ENCODE measurements around the gene MAGI2.
A peak's percentile ranks its signal among the peaks of the same experiment; 100 is the strongest.

The MAGI2 gene

GRCh38 chr7:78441737-78442136, 1011.7 kb downstream of the MAGI2 start:
- TF ChIP-seq, protein P1, sequence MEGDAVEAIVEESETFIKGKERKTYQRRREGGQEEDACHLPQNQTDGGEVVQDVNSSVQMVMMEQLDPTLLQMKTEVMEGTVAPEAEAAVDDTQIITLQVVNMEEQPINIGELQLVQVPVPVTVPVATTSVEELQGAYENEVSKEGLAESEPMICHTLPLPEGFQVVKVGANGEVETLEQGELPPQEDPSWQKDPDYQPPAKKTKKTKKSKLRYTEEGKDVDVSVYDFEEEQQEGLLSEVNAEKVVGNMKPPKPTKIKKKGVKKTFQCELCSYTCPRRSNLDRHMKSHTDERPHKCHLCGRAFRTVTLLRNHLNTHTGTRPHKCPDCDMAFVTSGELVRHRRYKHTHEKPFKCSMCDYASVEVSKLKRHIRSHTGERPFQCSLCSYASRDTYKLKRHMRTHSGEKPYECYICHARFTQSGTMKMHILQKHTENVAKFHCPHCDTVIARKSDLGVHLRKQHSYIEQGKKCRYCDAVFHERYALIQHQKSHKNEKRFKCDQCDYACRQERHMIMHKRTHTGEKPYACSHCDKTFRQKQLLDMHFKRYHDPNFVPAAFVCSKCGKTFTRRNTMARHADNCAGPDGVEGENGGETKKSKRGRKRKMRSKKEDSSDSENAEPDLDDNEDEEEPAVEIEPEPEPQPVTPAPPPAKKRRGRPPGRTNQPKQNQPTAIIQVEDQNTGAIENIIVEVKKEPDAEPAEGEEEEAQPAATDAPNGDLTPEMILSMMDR (IDR thresholded peaks at IDR 0.05; ENCODE audit: low read depth, low read length, missing control alignments): no peak
- DNase-seq (ENCODE audit: extremely low read depth, low read depth): no peak
- H3K4me3 ChIP-seq (replicated peaks; ENCODE audit: low read depth, low read length): no peak overlapping the region

DNA sequence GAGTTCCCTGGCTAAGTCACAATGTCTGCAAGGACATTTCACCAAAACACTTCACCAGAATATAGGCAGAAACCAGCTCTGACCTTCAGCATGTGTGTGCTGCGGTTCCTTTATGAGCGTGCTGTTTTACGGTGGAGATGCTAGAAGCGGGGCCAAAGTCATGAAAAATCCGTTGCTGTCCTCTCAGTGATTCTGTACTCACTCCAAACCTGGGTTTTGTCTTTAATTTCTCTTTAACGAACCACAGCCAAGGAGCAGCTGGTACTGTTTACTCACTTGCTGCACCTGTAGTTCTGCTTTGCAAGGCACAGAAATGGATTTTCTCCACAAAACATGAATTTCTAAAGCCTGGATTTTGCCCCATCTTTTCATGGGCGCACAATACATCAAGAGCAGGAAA, 1015.0 kb downstream of the MAGI2 start:
- TF ChIP-seq, protein P1 (IDR thresholded peaks at IDR 0.05; ENCODE audit: low read depth, low read length, missing control alignments): no peak
- no peak for DNase-seq (ENCODE audit: extremely low read depth, low read depth)
- H3K4me3 ChIP-seq (replicated peaks; ENCODE audit: low read depth, low read length): no peak overlapping the region

GRCh38 chr7:78437118-78437517, 1016.3 kb downstream of the MAGI2 start:
- no peak overlapping the region for H3K4me3 ChIP-seq (replicated peaks; ENCODE audit: low read depth, low read length)
- TF ChIP-seq, protein P1 (IDR thresholded peaks at IDR 0.05; ENCODE audit: low read depth, low read length, missing control alignments): no peak
- DNase-seq (ENCODE audit: extremely low read depth, low read depth): no peak

GRCh38 chr7:78435355-78435754, 1018.1 kb downstream of the MAGI2 start:
- H3K4me3 ChIP-seq (replicated peaks; ENCODE audit: low read depth, low read length): no peak overlapping the region
- TF ChIP-seq, protein P1 (IDR thresholded peaks at IDR 0.05; ENCODE audit: low read depth, low read length, missing control alignments): no peak
- DNase-seq (ENCODE audit: extremely low read depth, low read depth): no peak

DNA sequence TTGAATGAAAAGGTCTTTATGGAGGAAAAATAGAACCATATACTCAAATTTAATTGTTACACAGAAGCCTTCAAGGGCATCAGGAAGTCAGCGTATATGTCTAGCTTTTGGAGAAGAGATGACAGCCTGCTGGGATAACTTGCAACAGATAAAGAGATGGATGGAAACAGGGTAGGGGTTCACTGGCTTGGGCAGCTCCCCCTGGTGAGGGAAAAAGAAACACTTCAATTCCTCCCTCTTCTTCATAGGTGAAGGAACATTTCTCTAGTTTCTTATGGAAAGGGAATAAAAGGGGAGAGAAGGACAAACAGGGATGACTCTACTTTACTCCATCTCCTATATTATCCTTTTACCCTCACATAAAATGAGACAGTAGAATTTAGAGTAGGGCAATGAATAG, 1019.2 kb downstream of the MAGI2 start:
- DNase-seq (ENCODE audit: extremely low read depth, low read depth): no peak
- TF ChIP-seq, protein P1 (IDR thresholded peaks at IDR 0.05; ENCODE audit: low read depth, low read length, missing control alignments): peak; percentile 15
- no peak overlapping the region for H3K4me3 ChIP-seq (replicated peaks; ENCODE audit: low read depth, low read length)

GRCh38 chr7:78433421-78433820, 1020.0 kb downstream of the MAGI2 start:
- DNase-seq (ENCODE audit: extremely low read depth, low read depth): no peak
- H3K4me3 ChIP-seq (replicated peaks; ENCODE audit: low read depth, low read length): no peak overlapping the region
- TF ChIP-seq, protein P1 (IDR thresholded peaks at IDR 0.05; ENCODE audit: low read depth, low read length, missing control alignments): no peak

DNA sequence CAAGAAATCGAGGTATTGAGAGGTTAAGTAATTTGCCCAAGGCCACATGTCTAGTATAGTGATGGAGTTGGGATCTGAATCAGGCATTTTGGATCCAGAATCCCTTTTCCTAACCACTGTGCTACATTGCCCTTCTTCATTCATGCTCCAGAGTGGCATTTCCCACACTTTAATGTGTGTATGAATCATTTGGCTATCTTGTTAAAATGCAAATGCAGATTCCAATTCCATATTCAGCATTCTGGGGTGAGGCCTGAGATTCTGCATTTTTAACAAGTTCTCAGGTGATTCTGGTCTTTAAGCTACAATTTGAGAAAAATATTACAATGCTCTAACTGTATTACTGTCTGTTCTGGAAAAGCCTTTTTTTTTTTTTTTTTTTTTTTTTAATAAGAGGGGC, 1023.6 kb downstream of the MAGI2 start:
- no peak overlapping the region for H3K4me3 ChIP-seq (replicated peaks; ENCODE audit: low read depth, low read length)
- TF ChIP-seq, protein P1 (IDR thresholded peaks at IDR 0.05; ENCODE audit: low read depth, low read length, missing control alignments): no peak
- DNase-seq (ENCODE audit: extremely low read depth, low read depth): no peak

All from HFF-Myc (cell line).